ENCODE measurements around the gene ACRV1. TPM values are rescaled to one million over a fixed set of nuclear protein-coding genes. Genes with fewer than 3 reads are reported as not detected.

Gene ACRV1
- total RNA-seq, 1 donor from 2014 or later, result not detected

GRCh38 chr11:125645871-125646270 lies 34.8 kb downstream of the ACRV1 start:
- no peak overlapping the region for H3K4me3 ChIP-seq (ENCODE audit: low read depth, low read length)
- DNase-seq (ENCODE audit: low read depth), result no peak
- TF ChIP-seq CTCF (IDR thresholded peaks at IDR 0.05; ENCODE audit: insufficient read depth, low read length, severe bottlenecking), result no peak
- H3K36me3 ChIP-seq (ENCODE audit: control insufficient read depth, insufficient read depth, low read length), result no peaks in the 10 kb centered on the region
- FAIRE-seq, result no peak
- H3K27me3 ChIP-seq (ENCODE audit: control insufficient read depth, insufficient read depth, low read length), result no peaks in the 10 kb centered on the region

- TF ChIP-seq CTCF (IDR thresholded peaks at IDR 0.05; ENCODE audit: insufficient read depth, low read length, severe bottlenecking), result no peak
- Histone ChIP-seq H3K27me3 (ENCODE audit: control insufficient read depth, insufficient read depth, low read length) (no peaks in the 10 kb centered on the region), H3K4me3 (ENCODE audit: low read depth, low read length) (no peak overlapping the region), H3K36me3 (ENCODE audit: control insufficient read depth, insufficient read depth, low read length) (no peaks in the 10 kb centered on the region)
- FAIRE-seq (no peak), DNase-seq (ENCODE audit: low read depth) (no peak)
Measured at GRCh38 chr11:125638315-125638714, 42.3 kb downstream of the ACRV1 start.

GRCh38 chr11:125637840-125638239 lies 42.8 kb downstream of the ACRV1 start:
- DNase-seq (ENCODE audit: low read depth) (no peak), FAIRE-seq (no peak)
- H3K36me3 ChIP-seq (ENCODE audit: control insufficient read depth, insufficient read depth, low read length), result no peaks in the 10 kb centered on the region
- no peaks in the 10 kb centered on the region for H3K27me3 ChIP-seq (ENCODE audit: control insufficient read depth, insufficient read depth, low read length)
- TF ChIP-seq CTCF (IDR thresholded peaks at IDR 0.05; ENCODE audit: insufficient read depth, low read length, severe bottlenecking), result no peak
- no peak overlapping the region for H3K4me3 ChIP-seq (ENCODE audit: low read depth, low read length)

GRCh38 chr11:125627236-125627910 lies 53.3 kb downstream of the ACRV1 start:
- Histone ChIP-seq H3K36me3 (ENCODE audit: control insufficient read depth, insufficient read depth, low read length) (no peaks in the 10 kb centered on the region), H3K27me3 (ENCODE audit: control insufficient read depth, insufficient read depth, low read length) (no peaks in the 10 kb centered on the region), H3K4me3 (ENCODE audit: low read depth, low read length) (peak overlapping the region; percentile 72)
- FAIRE-seq, result no peak
- DNase-seq (ENCODE audit: low read depth), result peak; percentile 23
- TF ChIP-seq CTCF (IDR thresholded peaks at IDR 0.05; ENCODE audit: insufficient read depth, low read length, severe bottlenecking), result no peak

- H3K36me3 ChIP-seq (ENCODE audit: control insufficient read depth, insufficient read depth, low read length), result no peaks in the 10 kb centered on the region
- TF ChIP-seq CTCF (IDR thresholded peaks at IDR 0.05; ENCODE audit: insufficient read depth, low read length, severe bottlenecking), result peak; percentile 25
- FAIRE-seq (no peak), DNase-seq (ENCODE audit: low read depth) (peak; percentile 74)
- peak overlapping the region; percentile 72 for H3K4me3 ChIP-seq (ENCODE audit: low read depth, low read length)
- no peaks in the 10 kb centered on the region for H3K27me3 ChIP-seq (ENCODE audit: control insufficient read depth, insufficient read depth, low read length)
Measured at GRCh38 chr11:125626288-125626950, 54.2 kb downstream of the ACRV1 start.
